Measurements from ENCODE around the gene HOXA4. TPM values are rescaled to one million over a fixed set of nuclear protein-coding genes. Genes with fewer than 3 reads are reported as not detected.

Gene HOXA4
- total and polyA plus RNA-seq, 2 of the 4 experiments (the other 2 are of a cell fraction): 0.36 to 8.0 TPM

GRCh38 chr7:27179503-27180430 lies 49.2 kb upstream of the HOXA4 start:
- Histone ChIP-seq H3K4me2 (ENCODE audit: low read depth, low read length) (peak overlapping the region; percentile 45), H4K5ac (ENCODE audit: low read depth, low read length) (no peak overlapping the region)
- 9% methylated on average over 24 of the region's 56 CpGs; no CpG with 5 or more reads in 1 of the 2 experiments for WGBS, 2 experiments (ENCODE audit: extremely low coverage in 2 of 2, insufficient read length in 1 of 2)
- TF ChIP-seq RAD21 (IDR thresholded peaks at IDR 0.05; ENCODE audit: low read length) (peak; percentile 35), RFX5 (IDR thresholded peaks at IDR 0.05; ENCODE audit: low read depth, low read length) (no peak), SMC3 (IDR thresholded peaks at IDR 0.05; ENCODE audit: low read depth, low read length) (peak; percentile 34; the same call in 1 of the 2 replicates), CHD1 (IDR thresholded peaks at IDR 0.05; ENCODE audit: low read depth, low read length) (no peak), CTCF (conservative IDR thresholded peaks at IDR 0.05; ENCODE audit: low read depth, low read length) (peak; percentile 78), NFE2L2 (IDR thresholded peaks at IDR 0.05; ENCODE audit: low read depth, low read length) (no peak), BHLHE40 (IDR thresholded peaks at IDR 0.05; ENCODE audit: low read depth, low read length) (no peak), USF2 (IDR thresholded peaks at IDR 0.05; ENCODE audit: low read depth, low read length) (no peak), MAZ (IDR thresholded peaks at IDR 0.05; ENCODE audit: borderline replicate concordance, low read depth, low read length) (no peak), CEBPB (IDR thresholded peaks at IDR 0.05; ENCODE audit: low read depth, low read length) (no peak), FOS (IDR thresholded peaks at IDR 0.05; ENCODE audit: low read depth, low read length) (no peak), RCOR1 (IDR thresholded peaks at IDR 0.05; ENCODE audit: insufficient replicate concordance, low read length) (no peak), POLR2A (IDR thresholded peaks at IDR 0.05; ENCODE audit: low read depth, low read length) (no peak), ELK1 (IDR thresholded peaks at IDR 0.05; ENCODE audit: borderline replicate concordance, low read depth, low read length) (no peak)

More at GRCh38 chr7:27179503-27180430, 49.2 kb upstream of the HOXA4 start:
- in situ Hi-C loops (cut with MboI; ENCODE audit: low sequenced_read_pairs) (no loop called here), dilution Hi-C loops (cut with HindIII; ENCODE audit: low sequenced_read_pairs, unreplicated experiment) (no loop called here), intact Hi-C loops (cut with micrococcal nuclease) (no loop called here)
- Histone ChIP-seq H3K79me1 (ENCODE audit: low read depth in 1 of 2, low read length in 2 of 2) (no peaks in the 10 kb centered on the region), H2BK5ac (ENCODE audit: low read depth, low read length, poor library complexity, severe bottlenecking) (no peak overlapping the region), H3K9ac (ENCODE audit: low read depth, low read length) (no peak overlapping the region), H4K8ac (ENCODE audit: low read depth in 2 of 2, low read length in 2 of 2) (no peak overlapping the region), H3K14ac (replicated peaks; ENCODE audit: low read depth, low read length) (no peak overlapping the region), H2BK20ac (ENCODE audit: low read depth, low read length) (no peak overlapping the region), H3K4me3 (ENCODE audit: insufficient read depth, low read depth, low read length) (no peak overlapping the region), H3K27me3 (ENCODE audit: control insufficient read depth, insufficient read depth, low read length) (peaks cover 87% of the 10 kb centered on the region), H3K36me3 (ENCODE audit: control insufficient read depth, insufficient read depth, low read length) (no peaks in the 10 kb centered on the region), H2BK15ac (ENCODE audit: low read depth, low read length) (no peak overlapping the region), H3K9me3 (ENCODE audit: control insufficient read depth, insufficient read depth, low read length) (peaks cover 4% of the 10 kb centered on the region; the same call in 1 of the 2 replicates), H3K18ac (ENCODE audit: low read depth, low read length) (no peak overlapping the region), H2BK120ac (ENCODE audit: low read depth, low read length) (no peak overlapping the region), H3K27ac (ENCODE audit: insufficient read depth, low read length) (no peak overlapping the region), H2AK5ac (ENCODE audit: low read depth, low read length) (no peak overlapping the region), H4K91ac (ENCODE audit: insufficient read depth, low read depth, low read length) (no peak overlapping the region), H3K4ac (ENCODE audit: low read depth, low read length) (no peak overlapping the region), H3K56ac (ENCODE audit: extremely low read depth, insufficient read depth, low read length) (no peak overlapping the region), H3K4me1 (ENCODE audit: control insufficient read depth, insufficient read depth, low read length) (peaks cover 1% of the 10 kb centered on the region; the same call in 1 of the 2 replicates), H2AFZ (replicated peaks; ENCODE audit: low read length, poor library complexity) (peak overlapping the region; percentile 64), H3K9me1 (ENCODE audit: insufficient read depth, low read length) (no peaks in the 10 kb centered on the region), H3K23ac (ENCODE audit: low read depth, low read length) (no peak overlapping the region), H4K20me1 (ENCODE audit: insufficient read depth, low read length) (peaks cover 5% of the 10 kb centered on the region; the same call in 1 of the 2 replicates), H2AK9ac (replicated peaks; ENCODE audit: low read depth, low read length, poor library complexity) (no peak overlapping the region)
- ATAC-seq (ENCODE audit: low read depth) (peak; percentile 84), DNase-seq (peak; percentile 45)
- BruUV-seq (replicated peaks): no TSS peak
- ChIA-PET POLR2A (ENCODE audit: unreplicated experiment) (no interaction called here), CTCF (interaction anchor here (0.6 to 1.3 kb wide), 12 partner anchors 10 to 1520 kb away, joined by 3 to 5 read pairs (median 3); partner anchors contain the start of gene HOXA5)

Data from IMR-90 (cell line).